OCI-LY1 (cell line): ENCODE results near the gene TASOR2.

ENCODE experiments used
- EZH2 ChIP-seq: fragments of 200-600 bp; sonication (generic), shearing (Covaris generic); IDR thresholded peaks from 2 replicates; pipeline ENCODE4 v1.8.0; 2017; ENCODE audit warnings: borderline replicate concordance, mixed run types, mild to moderate bottlenecking, antibody characterized with exemption, low read length, moderate library complexity, mixed read lengths
- TF ChIP-seq, protein P1 (sequence below): fragments of 200-600 bp; sonication (generic), shearing (Covaris generic); IDR thresholded peaks from 2 replicates; pipeline ENCODE4 v1.5.1; 2017; ENCODE audit warnings: mild to moderate bottlenecking, antibody characterized with exemption, low read length, moderate library complexity, mixed read lengths

DNA sequence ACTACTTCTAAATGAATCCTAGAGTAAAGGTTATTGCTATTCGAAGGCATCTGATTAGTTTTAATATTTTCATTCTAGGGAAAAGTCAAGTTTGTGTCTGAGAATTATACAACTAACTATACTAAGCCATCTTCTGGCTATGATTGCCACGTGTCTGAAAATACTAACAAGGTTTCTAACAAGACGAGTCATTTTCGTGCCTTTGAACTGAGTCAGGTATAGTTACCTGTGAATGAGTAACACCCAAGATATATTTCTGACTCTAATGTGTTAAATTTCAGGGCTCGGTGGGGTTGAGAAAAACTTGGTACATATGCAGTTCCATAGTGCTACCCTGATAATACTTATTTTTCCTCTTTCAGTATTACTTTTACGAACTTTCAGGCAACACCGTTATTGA is 35.5 kb downstream of the TASOR2 start:
- TF ChIP-seq, protein P1, sequence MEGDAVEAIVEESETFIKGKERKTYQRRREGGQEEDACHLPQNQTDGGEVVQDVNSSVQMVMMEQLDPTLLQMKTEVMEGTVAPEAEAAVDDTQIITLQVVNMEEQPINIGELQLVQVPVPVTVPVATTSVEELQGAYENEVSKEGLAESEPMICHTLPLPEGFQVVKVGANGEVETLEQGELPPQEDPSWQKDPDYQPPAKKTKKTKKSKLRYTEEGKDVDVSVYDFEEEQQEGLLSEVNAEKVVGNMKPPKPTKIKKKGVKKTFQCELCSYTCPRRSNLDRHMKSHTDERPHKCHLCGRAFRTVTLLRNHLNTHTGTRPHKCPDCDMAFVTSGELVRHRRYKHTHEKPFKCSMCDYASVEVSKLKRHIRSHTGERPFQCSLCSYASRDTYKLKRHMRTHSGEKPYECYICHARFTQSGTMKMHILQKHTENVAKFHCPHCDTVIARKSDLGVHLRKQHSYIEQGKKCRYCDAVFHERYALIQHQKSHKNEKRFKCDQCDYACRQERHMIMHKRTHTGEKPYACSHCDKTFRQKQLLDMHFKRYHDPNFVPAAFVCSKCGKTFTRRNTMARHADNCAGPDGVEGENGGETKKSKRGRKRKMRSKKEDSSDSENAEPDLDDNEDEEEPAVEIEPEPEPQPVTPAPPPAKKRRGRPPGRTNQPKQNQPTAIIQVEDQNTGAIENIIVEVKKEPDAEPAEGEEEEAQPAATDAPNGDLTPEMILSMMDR, result no peak
- no peak for TF ChIP-seq EZH2
